ENCODE measurements around the gene GALR2.
A peak's percentile ranks its signal among the peaks of the same experiment; 100 is the strongest.

Gene GALR2

GRCh38 chr17:76092526-76093413 lies 18.2 kb downstream of the GALR2 start:
- H3K4me3 ChIP-seq (ENCODE audit: low read length), result no peak overlapping the region
- TF ChIP-seq, protein P1, sequence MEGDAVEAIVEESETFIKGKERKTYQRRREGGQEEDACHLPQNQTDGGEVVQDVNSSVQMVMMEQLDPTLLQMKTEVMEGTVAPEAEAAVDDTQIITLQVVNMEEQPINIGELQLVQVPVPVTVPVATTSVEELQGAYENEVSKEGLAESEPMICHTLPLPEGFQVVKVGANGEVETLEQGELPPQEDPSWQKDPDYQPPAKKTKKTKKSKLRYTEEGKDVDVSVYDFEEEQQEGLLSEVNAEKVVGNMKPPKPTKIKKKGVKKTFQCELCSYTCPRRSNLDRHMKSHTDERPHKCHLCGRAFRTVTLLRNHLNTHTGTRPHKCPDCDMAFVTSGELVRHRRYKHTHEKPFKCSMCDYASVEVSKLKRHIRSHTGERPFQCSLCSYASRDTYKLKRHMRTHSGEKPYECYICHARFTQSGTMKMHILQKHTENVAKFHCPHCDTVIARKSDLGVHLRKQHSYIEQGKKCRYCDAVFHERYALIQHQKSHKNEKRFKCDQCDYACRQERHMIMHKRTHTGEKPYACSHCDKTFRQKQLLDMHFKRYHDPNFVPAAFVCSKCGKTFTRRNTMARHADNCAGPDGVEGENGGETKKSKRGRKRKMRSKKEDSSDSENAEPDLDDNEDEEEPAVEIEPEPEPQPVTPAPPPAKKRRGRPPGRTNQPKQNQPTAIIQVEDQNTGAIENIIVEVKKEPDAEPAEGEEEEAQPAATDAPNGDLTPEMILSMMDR (IDR thresholded peaks at IDR 0.05; ENCODE audit: insufficient read depth, low read depth, low read length, missing control alignments), result no peak

DNA sequence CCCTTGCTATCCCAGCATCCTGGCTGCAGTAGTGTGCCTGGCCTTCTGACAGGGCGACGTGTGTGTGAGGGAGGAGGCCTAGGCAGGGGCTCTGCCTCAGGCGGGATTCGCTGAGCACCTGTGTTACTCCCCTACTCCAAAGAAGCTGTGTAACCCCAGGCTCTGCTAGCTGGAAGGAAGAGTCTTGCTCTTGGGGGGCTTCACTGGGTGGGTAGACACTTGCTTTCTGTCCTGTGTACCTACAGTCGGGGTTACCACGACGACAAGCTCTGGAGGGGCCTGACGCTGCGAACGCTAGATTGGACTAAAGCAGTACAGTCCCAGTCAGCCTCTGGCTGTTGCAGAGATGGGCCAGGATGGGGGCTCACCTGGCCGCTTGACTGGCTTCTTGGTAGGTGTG lies 19.5 kb downstream of the GALR2 start:
- H3K4me3 ChIP-seq (ENCODE audit: low read length), result no peak overlapping the region
- TF ChIP-seq, protein P1 (IDR thresholded peaks at IDR 0.05; ENCODE audit: insufficient read depth, low read depth, low read length, missing control alignments), result no peak
- no peak for DNase-seq (ENCODE audit: low read depth)

More at GRCh38 chr17:76092526-76093413, 18.2 kb downstream of the GALR2 start:
- DNase-seq (ENCODE audit: low read depth), result no peak

GRCh38 chr17:76095943-76096342 lies 21.4 kb downstream of the GALR2 start:
- TF ChIP-seq, protein P1 (IDR thresholded peaks at IDR 0.05; ENCODE audit: insufficient read depth, low read depth, low read length, missing control alignments), result no peak

GRCh38 chr17:76097716-76098295 lies 23.2 kb downstream of the GALR2 start:
- TF ChIP-seq, protein P1 (IDR thresholded peaks at IDR 0.05; ENCODE audit: insufficient read depth, low read depth, low read length, missing control alignments), result no peak
- DNase-seq (ENCODE audit: low read depth), result no peak

More at GRCh38 chr17:76095943-76096342, 21.4 kb downstream of the GALR2 start:
- no peak for DNase-seq (ENCODE audit: low read depth)
- no peak overlapping the region for H3K4me3 ChIP-seq (ENCODE audit: low read length)

GRCh38 chr17:76102944-76103273 lies 28.3 kb downstream of the GALR2 start:
- TF ChIP-seq, protein P1 (IDR thresholded peaks at IDR 0.05; ENCODE audit: insufficient read depth, low read depth, low read length, missing control alignments), result no peak

More at GRCh38 chr17:76097716-76098295, 23.2 kb downstream of the GALR2 start:
- H3K4me3 ChIP-seq (ENCODE audit: low read length), result no peak overlapping the region

GRCh38 chr17:76103274-76104139 lies 28.9 kb downstream of the GALR2 start, which contains the start of gene EXOC7:
Gene EXOC7 (minus strand): TSS chr17:76103787. CDS start chr17:76103692, 95 bp downstream.
- peak within 1 kb of the TSS; percentile 94 for H3K4me3 ChIP-seq (ENCODE audit: low read length)
- TF ChIP-seq, protein P1 (IDR thresholded peaks at IDR 0.05; ENCODE audit: insufficient read depth, low read depth, low read length, missing control alignments), result peak; percentile 21
- DNase-seq (ENCODE audit: low read depth), result peak; percentile 90

More at GRCh38 chr17:76102944-76103273, 28.3 kb downstream of the GALR2 start:
- H3K4me3 ChIP-seq (ENCODE audit: low read length), result peak overlapping the region; percentile 94
- no peak for DNase-seq (ENCODE audit: low read depth)
